GM12878 (cell line): ENCODE data around the gene MTIF3. TPM values are rescaled to one million over a fixed set of nuclear protein-coding genes. Genes with fewer than 3 reads are reported as not detected.
A peak's percentile ranks its signal among the peaks of the same experiment; 100 is the strongest.

Experiments
- BCL3 ChIP-seq: IDR thresholded peaks from 2 replicates; pipeline ENCODE4 v1.6.1; 2011; ENCODE audit warnings: borderline replicate concordance, low read depth, mild to moderate bottlenecking, moderate library complexity, low read length; ENCODE audit not compliant: insufficient read depth, poor library complexity, severe bottlenecking
- CBFB ChIP-seq: IDR thresholded peaks from 2 replicates; pipeline ENCODE4 v1.6.1; 2016; ENCODE audit warnings: antibody characterized with exemption, low read depth
- CEBPB ChIP-seq, 2 experiments: fragments of 150-350 bp in 1 of 2; IDR thresholded peaks; 2 replicates each; pipeline ENCODE4 v1.6.1; 2012 to 2014; ENCODE audit warnings: low read depth in 2 of 2, low read length in 2 of 2, borderline replicate concordance in 1 of 2, inconsistent platforms in 1 of 2
- CREB1 ChIP-seq: IDR thresholded peaks from 2 replicates; pipeline ENCODE4 v1.6.1; 2012; ENCODE audit warnings: low read depth, mild to moderate bottlenecking, inconsistent platforms
- ELK1 ChIP-seq: IDR thresholded peaks from 2 replicates; pipeline ENCODE4 v1.6.1; 2012; ENCODE audit warnings: low read depth, low read length, improper control_type of control experiment
- FOS ChIP-seq: IDR thresholded peaks from 3 replicates; pipeline ENCODE4 v1.6.1; 2011; ENCODE audit warnings: borderline replicate concordance; ENCODE audit not compliant: insufficient read length; ENCODE audit errors: extremely low read depth
- JUND ChIP-seq: IDR thresholded peaks from 2 replicates; pipeline ENCODE4 v1.6.1; 2012; ENCODE audit warnings: low read depth, mild to moderate bottlenecking, low read length, improper control_type of control experiment, moderate library complexity
- NBN ChIP-seq: fragments of 450-650 bp; IDR thresholded peaks from 2 replicates; pipeline ENCODE4 v1.6.1; 2016
- NR2C2 ChIP-seq: IDR thresholded peaks from 2 replicates; pipeline ENCODE4 v1.6.1; 2011; ENCODE audit warnings: borderline replicate concordance, low read depth; ENCODE audit not compliant: control insufficient read depth, insufficient read length
- PKNOX1 ChIP-seq: fragments of 450-650 bp; IDR thresholded peaks from 2 replicates; pipeline ENCODE4 v1.6.1; 2016; ENCODE audit warnings: mild to moderate bottlenecking
- POLR2AphosphoS5 ChIP-seq: IDR thresholded peaks from 2 replicates; pipeline ENCODE4 v1.6.1; 2011; ENCODE audit warnings: mild to moderate bottlenecking, low read length, inconsistent platforms
- RBBP5 ChIP-seq: fragments of 200-600 bp; sonication (generic); conservative IDR thresholded peaks from 2 replicates; pipeline ENCODE4 v1.6.1; 2016
- RELA ChIP-seq: fragments of 450-650 bp; IDR thresholded peaks from 2 replicates; pipeline ENCODE4 v1.8.0; 2014; ENCODE audit warnings: borderline replicate concordance; ENCODE audit not compliant: partially characterized antibody
- SREBF1 ChIP-seq: IDR thresholded peaks from 2 replicates; pipeline ENCODE4 v1.6.1; 2012; ENCODE audit warnings: mild to moderate bottlenecking, low read length
- ZBTB40 ChIP-seq: fragments of 450-650 bp; IDR thresholded peaks from 2 replicates; pipeline ENCODE4 v1.6.1; 2016; ENCODE audit warnings: mild to moderate bottlenecking, moderate library complexity, borderline replicate concordance
- ZNF274 ChIP-seq: IDR thresholded peaks from one replicate; pipeline ENCODE4 v1.8.0; 2011; ENCODE audit not compliant: insufficient read length, insufficient read depth
- polyA plus RNA-seq, 11 experiments: library from polyadenylated mRNA; depleted of rRNA in 4 of 11; unstranded in 6 of 11; stranded (reverse) in 5 of 11; fragments of >200 nt; fragmentation: Nextera tagmentation in 4 of 11; fragmentation: Illumina TruSeq in 1 of 11; extraction: Ambion mirVana in 4 of 11; extraction: Trizol in 1 of 11; gene quantifications; 1 replicate in 1 of 11; 2 replicates in 10 of 11; pipeline versions ENCODE4 v1.2.1 to v1.2.3, GENCODE V29; 2011 to 2016; ENCODE audit warnings: inconsistent platforms in 2 of 11, missing spikeins in 2 of 11, low read depth in 1 of 11
- total RNA-seq, 4 experiments: library from RNA; depleted of rRNA in 3 of 4; stranded (reverse); fragments of >200 nt in 3 of 4; fragmentation: Illumina TruSeq in 1 of 4; extraction: Trizol in 1 of 4; gene quantifications; 2 replicates each; pipeline versions ENCODE4 v1.2.1 to v1.2.3, GENCODE V29; 2013 to 2021
- TF ChIP-seq, protein P1 (sequence below): fragments of 450-650 bp; IDR thresholded peaks from 2 replicates; pipeline ENCODE4 v1.6.1; 2016; ENCODE audit warnings: mild to moderate bottlenecking

MTIF3 gene
- total and polyA plus RNA-seq, 10 of the 15 experiments (the other 5 are each of a cell fraction or from before 2014, with no cell fraction given), result 22.4 to 73.9 (median 49.7) TPM

- TF ChIP-seq RELA, result no peak
- no peak for TF ChIP-seq ZBTB40
- no peak for TF ChIP-seq NR2C2
- TF ChIP-seq RBBP5, result no peak
- TF ChIP-seq, protein P1, sequence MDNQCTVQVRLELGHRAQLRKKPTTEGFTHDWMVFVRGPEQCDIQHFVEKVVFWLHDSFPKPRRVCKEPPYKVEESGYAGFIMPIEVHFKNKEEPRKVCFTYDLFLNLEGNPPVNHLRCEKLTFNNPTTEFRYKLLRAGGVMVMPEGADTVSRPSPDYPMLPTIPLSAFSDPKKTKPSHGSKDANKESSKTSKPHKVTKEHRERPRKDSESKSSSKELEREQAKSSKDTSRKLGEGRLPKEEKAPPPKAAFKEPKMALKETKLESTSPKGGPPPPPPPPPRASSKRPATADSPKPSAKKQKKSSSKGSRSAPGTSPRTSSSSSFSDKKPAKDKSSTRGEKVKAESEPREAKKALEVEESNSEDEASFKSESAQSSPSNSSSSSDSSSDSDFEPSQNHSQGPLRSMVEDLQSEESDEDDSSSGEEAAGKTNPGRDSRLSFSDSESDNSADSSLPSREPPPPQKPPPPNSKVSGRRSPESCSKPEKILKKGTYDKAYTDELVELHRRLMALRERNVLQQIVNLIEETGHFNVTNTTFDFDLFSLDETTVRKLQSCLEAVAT, result 0 out of 2 replicates have a peak, but pooled peaks have one; percentile 17
- no peak for TF ChIP-seq BCL3
- TF ChIP-seq JUND, result no peak
- no peak for TF ChIP-seq SREBF1
- no peak for TF ChIP-seq FOS
- peak; percentile 38; the same call in 1 of the 2 replicates for TF ChIP-seq CREB1
- TF ChIP-seq PKNOX1, result no peak
- no peak for TF ChIP-seq NBN
- no peak for TF ChIP-seq ZNF274
- no peak for TF ChIP-seq CEBPB (IDR thresholded peaks at IDR 0.05; ENCODE audit: borderline replicate concordance in 1 of 2, low read depth in 2 of 2, low read length in 2 of 2)
- no peak; the same call in 1 of the 2 replicates for TF ChIP-seq CBFB
- TF ChIP-seq ELK1, result no peak
- TF ChIP-seq POLR2AphosphoS5, result 0 out of 2 replicates have a peak, but pooled peaks have one; percentile 34
- TF ChIP-seq, all 136 proteins: peak for 4
Measured at GRCh38 chr13:27425158-27425917, 25.0 kb downstream of the MTIF3 start (continued).
